ENCODE data around the gene DBX2.
"Not testable (repeated sequence)": the region's sequence is repeated elsewhere in the genome, so short reads cannot be mapped to it uniquely, and the experiment has no call there.

The DBX2 gene

DNA sequence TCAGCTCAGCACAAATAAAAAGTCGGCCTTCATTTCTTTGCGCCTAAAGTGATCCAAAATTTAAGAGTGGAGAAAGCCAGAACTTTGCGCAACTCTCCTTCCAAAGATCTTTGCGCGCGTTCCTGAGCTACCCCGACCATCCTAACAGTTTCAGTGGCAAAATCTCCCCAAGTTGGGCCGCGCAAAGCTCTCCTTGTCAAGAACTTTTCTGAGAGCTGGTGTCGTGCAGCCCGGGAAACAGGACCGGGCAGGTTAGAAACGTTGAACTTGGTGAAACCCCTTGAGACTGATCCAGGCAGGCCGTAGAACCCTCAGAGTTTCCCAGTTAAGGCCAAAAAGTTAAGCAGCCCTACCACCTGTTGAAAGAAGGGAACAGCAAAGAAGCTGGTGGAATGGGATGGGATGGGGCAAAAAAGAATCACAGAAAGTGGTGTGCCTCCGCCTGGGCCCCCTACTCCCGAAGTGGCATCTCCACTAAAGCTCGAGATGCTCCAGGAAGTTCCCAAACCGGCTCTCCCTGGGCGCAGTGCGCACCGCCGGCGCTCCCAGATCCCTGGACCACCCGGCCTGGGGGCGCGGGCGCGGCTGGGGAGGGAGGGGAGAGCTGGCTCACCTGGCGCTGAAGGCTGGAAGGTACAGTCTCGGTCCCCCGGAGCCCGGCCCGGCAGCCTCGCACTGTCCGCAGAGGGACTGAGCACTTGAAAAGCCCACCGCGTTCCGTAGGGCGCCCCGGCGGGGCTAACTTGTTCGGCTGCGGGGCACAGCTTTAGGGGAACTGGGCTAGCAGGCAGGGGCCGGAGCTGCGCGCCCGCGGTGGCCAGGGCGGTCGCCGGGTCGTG is 768 bp downstream of the DBX2 start:
- Mint-ChIP-seq H3K4me3 (peak overlapping the region in 1 of 2 donors; percentile 19), H3K9me3 (no peaks in the 10 kb centered on the region), H3K27me3 (peaks cover 42 to 70% of the 10 kb centered on the region in 2 donors), H3K36me3 (no peaks in the 10 kb centered on the region), H3K4me1 (peaks cover 2 to 7% of the 10 kb centered on the region in 2 donors), H3K27ac (no peak overlapping the region)
- DNase-seq (no peak), ATAC-seq (replicated peaks) (peak in 1 of 2 donors; percentile 19)

DNA sequence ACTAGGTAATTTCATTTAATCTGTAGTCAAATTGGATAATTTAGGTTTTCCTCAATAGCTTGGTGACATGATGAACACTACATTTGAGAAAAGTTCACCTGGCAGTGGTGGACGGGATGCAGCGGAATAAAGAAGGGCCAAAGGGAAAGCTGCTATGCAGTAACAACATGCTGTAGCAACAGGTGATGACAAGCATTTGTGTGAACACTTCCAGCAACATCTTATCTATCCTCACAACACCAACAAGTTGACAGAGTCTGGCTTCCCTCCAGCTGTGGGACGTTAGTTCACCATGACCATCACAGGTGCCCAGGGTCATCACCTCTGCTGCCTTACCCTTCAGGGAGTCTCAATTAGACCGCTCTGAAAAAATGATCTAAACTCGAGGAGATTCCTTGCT is 8.3 kb downstream of the DBX2 start:
- H3K4me1 Mint-ChIP-seq, result no peaks in the 10 kb centered on the region
- H3K9me3 Mint-ChIP-seq, result no peaks in the 10 kb centered on the region
- no peaks in the 10 kb centered on the region for H3K36me3 Mint-ChIP-seq
- H3K27me3 Mint-ChIP-seq, result peaks cover 5 to 26% of the 10 kb centered on the region in 2 donors
- H3K27ac Mint-ChIP-seq, result no peak overlapping the region
- H3K4me3 Mint-ChIP-seq, result no peak overlapping the region
- no peak for DNase-seq
- no peak for ATAC-seq (replicated peaks)

DNA sequence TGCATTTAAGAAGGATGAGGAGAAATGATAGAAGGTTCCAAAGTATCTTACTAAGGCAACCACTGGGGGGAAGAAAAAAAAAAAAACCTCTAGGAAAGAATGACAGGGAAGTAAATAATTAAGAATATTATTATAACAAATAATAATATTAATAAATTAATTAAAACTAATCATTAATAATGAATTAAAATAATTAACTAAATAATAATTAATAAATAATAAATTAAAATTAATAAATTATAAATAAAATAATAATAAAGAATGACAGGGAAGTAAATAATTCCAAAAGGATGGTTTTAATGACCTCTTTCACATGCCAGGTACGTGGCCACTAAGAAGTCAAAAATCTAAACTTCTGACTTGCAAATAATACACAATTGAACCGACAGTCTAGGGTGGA is 9.9 kb downstream of the DBX2 start:
- Mint-ChIP-seq H3K27ac (no peak overlapping the region), H3K9me3 (no peaks in the 10 kb centered on the region), H3K27me3 (peaks cover 0 to 12% of the 10 kb centered on the region in 2 donors), H3K4me3 (no peak overlapping the region), H3K4me1 (no peaks in the 10 kb centered on the region), H3K36me3 (no peaks in the 10 kb centered on the region)
- ATAC-seq (replicated peaks), result no peak
- no peak for DNase-seq

DNA sequence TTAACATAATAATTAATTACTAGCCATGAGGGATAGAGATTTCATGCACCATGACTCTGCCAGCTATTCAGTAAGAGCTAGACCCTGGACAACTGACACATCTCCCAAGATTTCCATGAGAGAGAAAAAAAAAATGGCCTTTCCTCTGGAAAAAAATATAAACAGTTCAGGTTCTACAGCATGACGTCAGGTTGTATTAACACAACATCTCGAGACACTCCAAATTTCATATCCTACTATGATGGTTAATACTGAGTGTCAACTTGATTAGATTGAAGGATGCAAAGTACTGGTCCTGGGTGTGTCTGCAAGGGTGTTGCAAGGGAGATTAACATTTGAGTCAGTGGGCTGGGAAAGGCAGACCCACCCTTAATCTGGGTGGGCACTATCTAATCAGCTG is 11.1 kb downstream of the DBX2 start:
- H3K4me3 Mint-ChIP-seq, result no peak overlapping the region
- ATAC-seq (replicated peaks) (no peak), DNase-seq (no peak)
- peaks cover 7 to 12% of the 10 kb centered on the region in 2 donors for H3K27me3 Mint-ChIP-seq
- H3K27ac Mint-ChIP-seq, result no peak overlapping the region
- H3K9me3 Mint-ChIP-seq, result no peaks in the 10 kb centered on the region
- no peaks in the 10 kb centered on the region for H3K36me3 Mint-ChIP-seq
- H3K4me1 Mint-ChIP-seq, result no peaks in the 10 kb centered on the region

DNA sequence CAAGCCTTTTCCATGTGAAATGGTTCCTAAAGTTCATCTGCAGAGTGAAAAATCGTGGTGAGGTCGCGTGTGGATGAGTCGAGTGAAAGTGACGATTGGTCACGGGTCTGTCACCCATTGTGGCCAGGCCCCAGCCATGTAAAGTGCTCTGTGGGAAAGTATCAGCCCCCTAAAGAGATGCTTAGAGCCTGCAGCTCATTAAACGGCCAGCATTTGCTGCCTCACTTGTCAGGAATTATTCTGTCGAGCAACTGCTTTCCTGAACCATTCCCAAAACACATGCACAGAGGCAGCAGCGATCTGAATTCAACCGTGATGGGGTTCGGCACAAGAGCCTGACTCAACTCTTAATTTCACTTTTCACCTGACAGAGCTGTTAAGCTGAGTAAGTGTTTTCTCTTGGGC is 16.0 kb downstream of the DBX2 start:
- Mint-ChIP-seq H3K4me1 (no peaks in the 10 kb centered on the region), H3K27ac (no peak overlapping the region), H3K27me3 (peaks cover 0 to 7% of the 10 kb centered on the region in 2 donors), H3K9me3 (no peaks in the 10 kb centered on the region), H3K4me3 (no peak overlapping the region), H3K36me3 (no peaks in the 10 kb centered on the region)
- DNase-seq, result no peak
- no peak for ATAC-seq (replicated peaks)

DNA sequence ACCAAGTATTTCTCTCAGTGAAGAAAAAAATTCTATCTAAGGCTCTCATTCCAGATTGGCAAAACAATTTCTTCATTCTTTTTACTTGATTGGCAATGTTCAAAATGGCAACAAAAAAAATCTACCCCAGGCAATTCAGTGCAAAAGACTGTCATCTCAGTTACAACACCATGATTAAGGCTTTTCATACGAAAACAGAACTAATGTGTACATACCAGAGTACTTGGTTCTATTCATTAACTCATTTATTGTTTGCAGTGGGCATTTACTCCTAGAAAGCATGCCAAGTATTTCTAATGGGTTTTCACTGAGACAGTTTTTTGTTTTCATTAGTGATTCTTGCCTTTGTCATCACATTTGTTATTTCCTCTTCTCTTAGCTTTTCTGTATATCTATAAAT is 33.0 kb downstream of the DBX2 start:
- no peaks in the 10 kb centered on the region for H3K4me1 Mint-ChIP-seq
- peaks cover 13 to 14% of the 10 kb centered on the region in 2 donors for H3K9me3 Mint-ChIP-seq
- H3K36me3 Mint-ChIP-seq, result no peaks in the 10 kb centered on the region
- ATAC-seq (replicated peaks), result no peak
- DNase-seq, result no peak
- H3K27me3 Mint-ChIP-seq, result no peaks in the 10 kb centered on the region
- H3K4me3 Mint-ChIP-seq, result no peak overlapping the region
- no peak overlapping the region for H3K27ac Mint-ChIP-seq

DNA sequence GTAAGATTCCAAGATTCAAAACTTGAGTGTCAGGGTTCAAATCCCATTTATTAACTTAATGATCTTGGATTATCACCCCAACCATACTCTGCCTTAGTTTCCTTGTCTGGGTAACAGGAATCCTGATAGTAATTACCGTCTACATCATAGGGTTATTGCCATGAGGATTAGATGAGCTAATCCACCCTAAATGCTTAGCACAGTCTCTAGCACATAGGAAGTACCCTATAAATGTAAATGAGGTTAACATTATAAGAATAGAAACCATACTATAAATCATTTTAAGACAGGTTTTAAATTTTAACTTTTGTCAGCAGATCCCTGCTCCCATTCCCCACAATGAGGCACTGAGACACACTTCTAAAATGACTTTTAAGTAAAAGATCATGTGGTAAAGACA is 36.5 kb downstream of the DBX2 start:
- Mint-ChIP-seq H3K36me3 (no peaks in the 10 kb centered on the region), H3K27ac (no peak overlapping the region), H3K9me3 (peaks cover 5 to 8% of the 10 kb centered on the region in 2 donors), H3K27me3 (no peaks in the 10 kb centered on the region), H3K4me3 (no peak overlapping the region), H3K4me1 (no peaks in the 10 kb centered on the region)
- ATAC-seq (replicated peaks) (no peak), DNase-seq (no peak)

DNA sequence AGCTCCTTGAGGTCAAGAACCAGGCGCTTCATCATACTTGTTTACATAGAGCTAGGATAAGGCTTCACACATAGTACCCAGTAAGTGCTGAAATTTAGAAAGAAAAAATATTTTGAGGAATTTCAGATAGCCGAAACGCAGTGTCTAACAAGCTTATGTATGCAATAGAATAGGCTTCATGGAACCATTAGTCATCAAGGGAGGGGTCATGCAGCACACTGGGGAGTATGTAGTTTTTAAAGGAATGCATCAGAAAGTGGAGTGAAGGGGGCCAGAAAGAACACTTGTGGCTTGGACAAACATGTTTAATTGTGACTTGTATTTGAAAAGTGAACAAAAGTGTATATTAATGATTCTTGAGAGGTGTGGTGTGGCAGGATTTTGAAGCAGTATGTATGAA is 38.1 kb downstream of the DBX2 start:
- H3K27ac Mint-ChIP-seq, result no peak overlapping the region
- no peaks in the 10 kb centered on the region for H3K27me3 Mint-ChIP-seq
- H3K36me3 Mint-ChIP-seq, result no peaks in the 10 kb centered on the region
- no peaks in the 10 kb centered on the region for H3K4me1 Mint-ChIP-seq
- H3K9me3 Mint-ChIP-seq, result no peaks in the 10 kb centered on the region
- ATAC-seq (replicated peaks), result no peak
- H3K4me3 Mint-ChIP-seq, result no peak overlapping the region
- DNase-seq, result no peak

DNA sequence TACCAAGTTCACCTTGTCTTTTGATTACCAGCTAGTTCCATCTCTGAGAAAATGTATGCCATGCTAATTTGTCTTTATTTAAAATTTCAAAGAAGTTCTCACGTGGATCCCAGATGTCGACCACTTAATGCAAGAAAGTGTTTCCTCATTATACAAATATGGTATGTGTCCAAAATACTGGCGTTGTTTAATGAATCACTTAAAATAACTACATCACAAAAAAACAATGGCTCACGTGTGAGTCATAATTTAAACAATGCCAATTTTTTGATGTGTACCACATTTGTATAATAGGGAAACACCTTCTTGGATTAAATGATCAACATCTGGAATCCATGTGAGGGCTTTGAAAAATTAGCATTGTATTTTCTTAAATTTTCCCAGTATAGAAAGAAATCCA is 40.8 kb downstream of the DBX2 start:
- Mint-ChIP-seq H3K27me3 (no peaks in the 10 kb centered on the region), H3K4me3 (no peak overlapping the region), H3K36me3 (no peaks in the 10 kb centered on the region), H3K9me3 (no peaks in the 10 kb centered on the region), H3K4me1 (no peaks in the 10 kb centered on the region), H3K27ac (no peak overlapping the region)
- DNase-seq, result no peak
- ATAC-seq (replicated peaks), result no peak

DNA sequence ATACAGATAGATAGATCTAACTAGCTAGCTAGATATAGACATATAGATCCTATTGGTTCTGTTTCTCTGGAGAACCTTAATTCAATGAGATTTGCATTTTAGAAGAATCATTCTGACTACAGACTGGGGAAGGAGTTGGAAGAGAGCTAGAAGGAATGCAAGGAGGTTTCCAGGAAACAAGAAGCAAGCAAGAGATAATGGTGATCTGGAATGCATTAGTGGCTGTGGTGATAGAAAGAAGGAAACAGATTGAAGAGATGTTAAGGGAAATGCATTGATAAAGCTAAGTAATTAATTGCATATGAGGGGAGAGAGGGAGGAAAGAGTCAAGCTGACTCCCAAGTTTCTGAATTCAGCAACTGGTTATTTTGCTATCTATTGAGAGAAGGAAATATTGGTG is 42.7 kb downstream of the DBX2 start:
- Mint-ChIP-seq H3K4me1 (no peaks in the 10 kb centered on the region), H3K4me3 (no peak overlapping the region), H3K36me3 (no peaks in the 10 kb centered on the region), H3K9me3 (no peaks in the 10 kb centered on the region), H3K27me3 (no peaks in the 10 kb centered on the region), H3K27ac (no peak overlapping the region)
- ATAC-seq (replicated peaks) (no peak), DNase-seq (no peak)

DNA sequence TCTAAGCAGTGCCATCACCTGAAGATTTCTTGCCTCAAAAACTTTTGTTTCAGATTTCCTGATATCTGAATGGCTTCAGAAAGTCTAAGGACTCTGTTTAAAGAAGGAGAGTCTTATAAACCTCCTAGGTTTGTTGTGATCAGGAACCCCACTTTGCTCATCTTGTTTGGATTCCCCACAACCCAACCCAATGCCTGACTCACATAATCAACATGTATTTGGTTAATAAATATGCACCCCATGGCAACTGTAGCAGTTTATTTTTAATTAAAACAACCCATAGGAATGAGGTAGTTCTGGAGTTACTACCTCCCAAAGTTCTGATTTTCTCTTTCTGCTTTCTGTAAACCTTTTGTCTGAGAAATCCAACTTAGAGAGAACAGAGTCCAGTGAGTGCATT is 51.5 kb downstream of the DBX2 start:
- Mint-ChIP-seq H3K4me3 (no peak overlapping the region), H3K27ac (no peak overlapping the region), H3K27me3 (no peaks in the 10 kb centered on the region)

DNA sequence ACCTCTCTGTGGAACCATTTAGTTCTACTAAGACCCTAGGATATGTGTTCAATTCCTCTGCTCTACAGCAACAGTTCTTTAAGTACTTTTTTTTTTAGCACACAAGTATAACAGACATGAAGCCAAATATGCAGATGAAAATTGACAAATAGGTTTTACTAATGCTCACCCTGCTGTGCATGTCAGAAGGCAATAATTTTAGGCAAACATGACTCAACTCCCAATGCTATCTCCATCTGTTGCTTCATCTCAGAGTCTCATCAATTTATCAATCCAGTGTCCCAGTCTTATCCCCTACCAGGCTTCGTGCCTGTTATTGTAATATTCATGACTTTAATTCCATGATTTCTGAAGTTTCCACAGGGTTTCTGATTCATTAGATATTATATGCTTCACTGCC is 57.7 kb downstream of the DBX2 start:
- H3K27me3 Mint-ChIP-seq, result no peaks in the 10 kb centered on the region
- no peaks in the 10 kb centered on the region for H3K4me1 Mint-ChIP-seq
- DNase-seq, result no peak
- ATAC-seq (replicated peaks), result no peak
- H3K36me3 Mint-ChIP-seq, result no peaks in the 10 kb centered on the region
- H3K9me3 Mint-ChIP-seq, result no peaks in the 10 kb centered on the region
- no peak overlapping the region for H3K4me3 Mint-ChIP-seq
- H3K27ac Mint-ChIP-seq, result no peak overlapping the region

More for the DNA sequence above, 51.5 kb downstream of the DBX2 start:
- no peak for DNase-seq
- Mint-ChIP-seq H3K36me3 (no peaks in the 10 kb centered on the region), H3K4me1 (no peaks in the 10 kb centered on the region), H3K9me3 (no peaks in the 10 kb centered on the region)
- no peak for ATAC-seq (replicated peaks)

DNA sequence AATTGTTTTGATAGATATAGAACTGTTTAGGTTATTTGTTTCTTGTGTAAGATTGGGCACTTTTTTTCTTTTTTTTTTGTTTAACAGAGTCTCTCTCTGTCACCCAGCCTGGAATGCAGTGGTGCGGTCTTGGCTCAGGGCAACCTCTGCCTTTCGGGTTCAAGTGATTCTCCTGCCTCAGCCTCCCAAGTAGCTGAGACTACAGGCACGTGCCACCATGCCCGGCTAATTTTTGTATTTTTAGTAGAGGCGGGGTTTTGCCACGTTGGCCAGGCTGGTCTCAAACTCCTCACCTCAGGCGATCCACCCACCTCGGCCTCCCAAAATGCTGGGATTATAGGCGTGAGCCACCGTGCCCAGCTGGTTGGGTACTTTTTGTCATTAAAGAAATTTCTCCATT is 66.0 kb downstream of the DBX2 start:
- H3K4me1 Mint-ChIP-seq; H3K27ac Mint-ChIP-seq; H3K4me3 Mint-ChIP-seq; ATAC-seq (replicated peaks); H3K36me3 Mint-ChIP-seq; H3K9me3 Mint-ChIP-seq; DNase-seq; H3K27me3 Mint-ChIP-seq: not testable (repeated sequence)

DNA sequence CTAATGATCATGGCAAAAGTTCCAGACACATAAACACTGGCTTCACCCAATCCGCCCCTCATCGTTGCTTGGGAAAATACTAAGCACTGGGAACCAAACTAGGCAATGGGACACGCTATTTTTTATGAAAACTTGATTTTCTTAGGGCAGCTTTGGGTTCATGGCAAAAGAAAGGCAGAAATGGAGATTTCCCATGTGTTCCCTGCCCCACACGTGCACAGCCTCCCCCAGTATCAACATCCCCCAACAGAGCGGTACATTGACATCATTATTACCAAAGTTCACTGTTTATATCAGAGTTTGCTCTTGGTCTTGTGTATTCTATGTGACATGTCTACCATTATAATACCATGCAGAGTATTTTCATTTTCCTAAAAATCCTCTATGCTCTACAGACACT is 71.0 kb downstream of the DBX2 start:
- DNase-seq (no peak), ATAC-seq (replicated peaks) (no peak)
- H3K27me3 Mint-ChIP-seq, result no peaks in the 10 kb centered on the region
- H3K36me3 Mint-ChIP-seq, result no peaks in the 10 kb centered on the region
- no peak overlapping the region for H3K4me3 Mint-ChIP-seq
- no peaks in the 10 kb centered on the region for H3K4me1 Mint-ChIP-seq
- H3K9me3 Mint-ChIP-seq, result no peaks in the 10 kb centered on the region
- no peak overlapping the region for H3K27ac Mint-ChIP-seq

DNA sequence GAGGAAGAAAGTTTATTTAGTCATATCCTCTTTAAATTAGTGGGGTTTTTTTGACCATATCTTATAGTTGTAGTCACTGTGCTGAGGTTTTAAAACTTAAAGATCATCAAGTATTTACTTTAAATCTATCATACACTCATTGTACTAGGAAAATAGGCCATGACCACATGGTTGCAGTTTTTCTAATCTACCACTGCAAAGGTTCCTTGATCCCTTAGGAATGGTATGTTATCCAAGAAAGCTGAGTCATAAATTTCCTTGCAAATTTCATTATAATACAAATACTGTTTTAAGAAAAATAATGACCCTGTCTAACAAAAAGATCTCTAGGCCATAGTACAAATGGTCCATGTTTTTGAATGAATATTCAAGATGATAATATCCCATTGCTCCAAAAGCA is 74.7 kb downstream of the DBX2 start:
- Mint-ChIP-seq H3K27ac (no peak overlapping the region), H3K9me3 (no peaks in the 10 kb centered on the region), H3K4me1 (no peaks in the 10 kb centered on the region), H3K36me3 (no peaks in the 10 kb centered on the region), H3K4me3 (no peak overlapping the region), H3K27me3 (no peaks in the 10 kb centered on the region)
- no peak for DNase-seq
- ATAC-seq (replicated peaks), result no peak

Data from stimulated activated naive B cell treated with anti-CD40 and anti-IgM and Interleukin-4, amounts not matched to agents 10 μg/mL and 1 μg/mL and 100 μg/mL, for 72 hours (primary cell).